Natural killer cell treated with Interleukin-12 subunit alpha and Interleukin-12 subunit beta and Interleukin-15 and Interleukin-18, amount 100 ng/mL, for 72 hours (primary cell): Measurements from ENCODE around the gene BBS4. TPM values are rescaled to one million over a fixed set of nuclear protein-coding genes. Genes with fewer than 3 reads are reported as not detected.
A peak's percentile ranks its signal among the peaks of the same experiment; 100 is the strongest.
"Not testable (repeated sequence)": the region's sequence is repeated elsewhere in the genome, so short reads cannot be mapped to it uniquely, and the experiment has no call there.

Source experiments
- ATAC-seq, 2 donors: fragments of 150-1000 bp; cut with Tn5 transposase in 1 of 2; sonication (Bioruptor Pico), chemical (Tn5 transposase) in 1 of 2; 2 replicates each; pipeline ENCODE4 v1.10.0; 2021
- DNase-seq: peaks from one replicate; pipeline ENCODE4 v3.0.0; 2022; ENCODE audit warnings: low spot score
- H3K27ac Mint-ChIP-seq, 2 donors: 1 replicate in 1 of 2; 2 replicates in 1 of 2; pipeline ENCODE4 v1.8.0; 2022; ENCODE audit warnings: mixed read lengths in 2 of 2, mild to moderate bottlenecking in 1 of 2, moderate library complexity in 1 of 2
- H3K27me3 Mint-ChIP-seq, 2 donors: 1 replicate in 1 of 2; 2 replicates in 1 of 2; pipeline ENCODE4 v1.8.0; 2022; ENCODE audit warnings: mixed read lengths in 2 of 2
- H3K36me3 Mint-ChIP-seq: one replicate; pipeline ENCODE4 v1.8.0; 2022; ENCODE audit warnings: mixed read lengths
- H3K4me1 Mint-ChIP-seq, 2 donors: 1 replicate in 1 of 2; 2 replicates in 1 of 2; pipeline ENCODE4 v1.8.0; 2022; ENCODE audit warnings: low read depth in 2 of 2, mixed read lengths in 2 of 2, mild to moderate bottlenecking in 1 of 2
- H3K4me3 Mint-ChIP-seq: one replicate; pipeline ENCODE4 v1.8.0; 2022; ENCODE audit warnings: mixed read lengths
- H3K9me3 Mint-ChIP-seq: 2 replicates; pipeline ENCODE4 v1.8.0; 2022; ENCODE audit warnings: mixed read lengths
- total RNA-seq, 2 donors: library from RNA; stranded (reverse); gene quantifications; one replicate each; pipeline ENCODE4 v1.2.3, GENCODE V29; 2022

Gene BBS4
- 10 to 100 TPM; 14.4 to 17.0 TPM for total RNA-seq

DNA sequence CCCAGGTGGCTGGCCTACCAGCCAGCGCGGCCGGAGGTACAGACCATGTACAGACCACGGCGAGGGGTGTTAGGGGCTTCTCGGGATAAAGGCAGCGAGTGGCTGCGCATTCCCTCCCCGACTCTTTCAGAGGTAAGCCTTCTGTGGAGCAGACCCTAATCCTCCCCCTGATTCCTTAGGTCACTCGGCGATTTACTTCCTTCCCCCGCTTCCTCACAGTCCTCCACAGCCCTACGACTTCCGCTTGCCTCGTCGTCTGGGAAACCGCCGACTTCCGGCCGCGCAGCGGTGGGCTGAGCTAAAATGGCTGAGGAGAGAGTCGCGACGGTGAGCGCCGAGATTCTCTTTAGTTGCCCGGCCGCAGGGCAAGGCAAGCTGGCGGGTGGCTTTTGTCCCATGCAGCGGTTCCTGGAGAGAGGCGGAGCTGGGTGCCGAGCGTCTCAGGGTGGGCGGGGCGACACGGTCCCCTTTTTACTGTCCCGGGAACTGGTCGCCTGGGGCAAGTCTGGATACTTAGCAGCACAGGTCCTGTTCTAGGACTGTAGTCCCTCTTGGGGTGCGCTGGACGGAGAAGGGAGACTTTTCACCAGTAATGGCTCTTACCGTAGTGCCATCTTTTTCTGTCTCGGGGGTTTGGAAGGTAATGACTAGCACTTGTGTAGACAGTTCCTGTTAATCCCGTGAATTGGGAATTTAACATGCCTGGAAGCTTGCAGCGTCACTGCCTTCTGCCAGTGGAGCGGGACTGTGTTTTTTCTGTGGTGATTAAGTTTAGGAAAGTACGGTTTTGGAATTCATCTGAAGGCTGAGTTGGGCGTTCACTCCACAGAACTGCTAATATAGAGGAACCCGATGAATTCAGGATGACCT is at the start of gene BBS4, which contains the start of gene HIGD2B:
BBS4 (plus strand) TSS at position 283 of the 870 bp plus-strand sequence; CDS start at position 304, 21 bp downstream.
HIGD2B (minus strand) TSS at position 258 of the 870 bp plus-strand sequence. CDS start 9,808 bp downstream, outside the sequence.
- no peaks in the 10 kb centered on the region for H3K9me3 Mint-ChIP-seq
- peak within 1 kb of the TSS; percentile 98 for H3K4me3 Mint-ChIP-seq
- H3K4me1 Mint-ChIP-seq, result peaks cover 15% of the 10 kb centered on the region in 2 donors
- H3K36me3 Mint-ChIP-seq, result no peaks in the 10 kb centered on the region
- H3K27ac Mint-ChIP-seq, result peak within 1 kb of the TSS; percentile 91 to 98
- H3K27me3 Mint-ChIP-seq, result no peaks in the 10 kb centered on the region
- ATAC-seq (peak; percentile 98), DNase-seq (peak; percentile 91)

DNA sequence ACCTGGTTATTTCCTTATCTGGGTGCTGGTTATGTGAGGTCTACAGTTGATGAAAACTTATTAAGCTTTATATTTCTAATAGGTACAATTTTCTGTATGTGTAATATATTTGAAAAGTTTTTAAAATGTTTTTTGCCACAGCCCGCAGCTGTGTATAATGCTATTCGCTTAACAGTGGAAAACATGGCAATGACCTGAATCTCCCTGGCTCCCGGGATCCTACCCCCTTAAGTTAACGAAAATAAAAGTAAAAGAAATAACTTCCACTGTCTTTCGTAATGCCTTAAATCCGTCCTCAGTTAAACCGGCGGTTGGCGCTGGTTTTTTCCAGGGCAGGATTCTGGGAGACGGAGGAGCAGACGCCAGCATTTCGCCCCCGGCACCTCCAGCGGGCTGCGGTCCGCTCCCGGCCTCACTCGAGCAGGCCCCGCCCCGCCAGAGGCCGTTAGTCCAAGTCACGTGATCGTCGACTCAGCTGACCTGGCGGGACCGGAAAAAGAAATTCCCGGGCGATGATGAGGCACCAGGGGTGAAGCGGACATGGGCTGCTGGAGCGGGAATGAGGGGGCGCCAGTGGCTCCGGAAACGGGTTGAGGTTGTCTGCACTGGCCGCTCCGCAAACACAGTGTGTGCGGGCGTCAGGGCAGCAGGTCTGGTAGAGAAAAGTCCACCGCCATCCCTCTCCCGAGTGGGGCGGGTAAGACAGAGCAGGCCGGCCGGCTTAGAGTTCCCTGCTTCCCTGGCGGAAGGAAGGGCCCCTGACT is 49.3 kb upstream of the BBS4 start:
- not testable (repeated sequence) for H3K27ac Mint-ChIP-seq, H3K4me3 Mint-ChIP-seq, H3K27me3 Mint-ChIP-seq, H3K9me3 Mint-ChIP-seq, H3K4me1 Mint-ChIP-seq, H3K36me3 Mint-ChIP-seq
- DNase-seq (peak; percentile 86), ATAC-seq (peak; percentile 62 to 85)

DNA sequence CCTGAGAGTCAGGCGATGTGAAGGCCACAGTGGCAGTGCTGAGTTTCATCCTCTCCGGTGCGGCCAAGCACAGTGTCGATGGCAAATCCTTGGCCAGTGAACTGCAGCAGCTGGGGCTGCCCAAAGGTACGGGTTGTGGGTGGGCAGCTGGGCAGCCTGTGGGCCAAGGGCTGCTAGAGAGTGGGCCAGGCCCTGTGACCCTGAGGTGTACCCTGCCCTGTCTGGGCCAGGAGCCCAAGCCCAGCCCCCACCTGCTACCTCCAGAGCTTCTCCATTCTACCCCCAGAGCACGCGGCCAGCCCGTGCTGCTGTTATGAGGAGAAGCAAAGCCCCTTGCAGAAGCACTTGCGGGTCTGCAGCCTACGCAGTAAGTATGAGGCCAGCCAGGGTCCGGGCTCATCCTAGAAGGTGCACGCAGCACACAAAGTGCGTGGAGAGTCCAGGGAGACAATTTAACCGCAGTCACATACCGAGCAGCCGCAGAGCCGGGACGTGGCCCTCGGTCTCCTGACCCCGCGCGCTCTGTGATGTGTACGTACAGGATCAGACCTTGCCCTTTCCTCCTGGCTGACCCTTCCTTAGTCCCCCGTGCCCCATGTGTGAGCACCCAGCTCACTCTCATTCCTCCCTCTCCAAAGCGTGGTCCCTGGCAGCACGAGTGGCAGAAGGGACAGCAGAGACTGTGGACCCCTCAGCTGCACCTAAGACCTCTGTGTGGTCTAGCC is 46.1 kb upstream of the BBS4 start:
- H3K4me3 Mint-ChIP-seq, H3K9me3 Mint-ChIP-seq: not testable (repeated sequence)

DNA sequence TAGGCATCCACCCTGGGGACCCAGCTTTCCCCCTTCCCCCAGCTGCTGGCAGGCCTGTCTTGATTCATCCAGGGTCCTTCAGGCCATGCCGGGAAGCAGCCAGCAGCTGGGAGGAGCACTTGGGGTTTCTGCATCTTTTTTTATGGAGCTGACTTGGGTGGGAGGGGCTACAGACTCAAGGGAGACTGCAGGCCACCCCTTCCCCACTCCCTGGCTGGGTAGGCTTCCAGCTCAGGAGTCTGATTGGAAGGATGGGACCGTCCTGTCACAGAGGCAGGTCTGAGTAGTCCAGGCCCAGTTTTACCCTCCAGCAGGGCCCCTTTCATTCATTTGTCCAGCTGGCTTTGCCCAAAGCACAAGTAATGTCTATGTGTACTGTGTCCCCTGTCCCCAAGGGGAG is 43.7 kb upstream of the BBS4 start:
- H3K27ac Mint-ChIP-seq, DNase-seq: not testable (repeated sequence)

More for the DNA sequence above, 46.1 kb upstream of the BBS4 start:
- not testable (repeated sequence) for ATAC-seq, H3K36me3 Mint-ChIP-seq, H3K27ac Mint-ChIP-seq, H3K27me3 Mint-ChIP-seq, DNase-seq, H3K4me1 Mint-ChIP-seq

GRCh38 chr15:72648631-72649253 is 37.3 kb upstream of the BBS4 start:
- not testable (repeated sequence) for H3K4me1 Mint-ChIP-seq, H3K9me3 Mint-ChIP-seq, H3K27me3 Mint-ChIP-seq, H3K4me3 Mint-ChIP-seq, DNase-seq, H3K27ac Mint-ChIP-seq, H3K36me3 Mint-ChIP-seq, ATAC-seq

More for the DNA sequence above, 43.7 kb upstream of the BBS4 start:
- H3K4me3 Mint-ChIP-seq, H3K36me3 Mint-ChIP-seq, H3K9me3 Mint-ChIP-seq, H3K4me1 Mint-ChIP-seq, H3K27me3 Mint-ChIP-seq, ATAC-seq: not testable (repeated sequence)

GRCh38 chr15:72654397-72654796 is 31.6 kb upstream of the BBS4 start, which contains the start of gene GOLGA6B:
GOLGA6B (plus strand) TSS chr15:72654697; CDS start chr15:72654738, 41 bp downstream.
- not testable (repeated sequence) for H3K4me1 Mint-ChIP-seq, ATAC-seq, H3K36me3 Mint-ChIP-seq, H3K27me3 Mint-ChIP-seq, DNase-seq, H3K9me3 Mint-ChIP-seq, H3K4me3 Mint-ChIP-seq, H3K27ac Mint-ChIP-seq

- not testable (repeated sequence) for H3K27me3 Mint-ChIP-seq, ATAC-seq, H3K9me3 Mint-ChIP-seq, DNase-seq, H3K4me3 Mint-ChIP-seq, H3K27ac Mint-ChIP-seq, H3K4me1 Mint-ChIP-seq, H3K36me3 Mint-ChIP-seq
These were observed 30.0 kb upstream of the BBS4 start for GRCh38 chr15:72656014-72656413.

- not testable (repeated sequence) for H3K4me1 Mint-ChIP-seq, H3K9me3 Mint-ChIP-seq
These were observed 24.9 kb upstream of the BBS4 start for GRCh38 chr15:72661081-72661480.

DNA sequence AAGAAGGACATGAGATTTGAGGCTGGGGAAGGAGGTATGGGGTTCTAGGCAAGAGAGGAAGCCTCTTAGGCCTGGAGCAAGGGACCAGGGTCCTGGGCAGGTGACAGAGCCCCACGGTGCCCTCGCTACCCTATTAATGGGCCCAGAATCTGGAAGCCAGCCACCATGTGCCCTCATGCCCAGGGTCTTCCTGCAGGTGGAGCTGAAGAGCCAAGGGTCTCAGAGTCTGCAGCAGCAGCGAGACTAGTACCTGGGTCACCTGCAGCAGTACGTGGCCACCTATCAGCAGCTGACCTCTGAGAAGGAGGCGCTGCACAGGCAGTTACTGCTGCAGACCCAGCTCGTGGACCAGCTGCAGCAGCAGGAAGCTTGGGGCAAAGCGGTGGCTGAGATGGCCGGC is 22.1 kb upstream of the BBS4 start:
- not testable (repeated sequence) for H3K4me1 Mint-ChIP-seq, DNase-seq, H3K36me3 Mint-ChIP-seq, H3K9me3 Mint-ChIP-seq, H3K27me3 Mint-ChIP-seq, H3K27ac Mint-ChIP-seq, H3K4me3 Mint-ChIP-seq, ATAC-seq

More at GRCh38 chr15:72661081-72661480, 24.9 kb upstream of the BBS4 start:
- not testable (repeated sequence) for H3K27ac Mint-ChIP-seq, ATAC-seq, H3K27me3 Mint-ChIP-seq, H3K4me3 Mint-ChIP-seq, DNase-seq, H3K36me3 Mint-ChIP-seq

- H3K36me3 Mint-ChIP-seq, DNase-seq, H3K4me1 Mint-ChIP-seq, H3K9me3 Mint-ChIP-seq, ATAC-seq, H3K4me3 Mint-ChIP-seq, H3K27me3 Mint-ChIP-seq, H3K27ac Mint-ChIP-seq: not testable (repeated sequence)
These were observed 20.3 kb upstream of the BBS4 start for GRCh38 chr15:72665706-72666105.

DNA sequence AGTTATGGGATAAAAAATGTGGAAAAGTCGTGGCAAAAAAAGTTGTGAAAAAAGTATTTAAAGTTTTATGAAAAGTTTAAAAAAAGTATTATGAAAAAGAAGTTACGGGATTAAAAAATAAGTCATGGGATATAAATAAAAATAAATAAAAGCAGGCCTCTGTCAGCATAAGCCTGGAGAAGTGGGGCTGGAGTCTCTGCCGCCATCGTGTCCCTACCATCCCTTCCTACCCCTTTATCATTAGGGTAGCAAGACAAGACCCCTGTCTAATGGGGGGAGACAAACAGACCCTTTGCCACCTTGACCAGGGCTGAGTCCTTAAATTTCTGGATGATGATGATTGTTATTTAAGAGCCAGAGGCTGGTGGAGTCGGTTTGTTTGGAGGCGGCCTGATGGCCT is 16.2 kb upstream of the BBS4 start:
- DNase-seq, H3K4me1 Mint-ChIP-seq, H3K4me3 Mint-ChIP-seq, H3K27ac Mint-ChIP-seq, ATAC-seq, H3K36me3 Mint-ChIP-seq, H3K27me3 Mint-ChIP-seq, H3K9me3 Mint-ChIP-seq: not testable (repeated sequence)

DNA sequence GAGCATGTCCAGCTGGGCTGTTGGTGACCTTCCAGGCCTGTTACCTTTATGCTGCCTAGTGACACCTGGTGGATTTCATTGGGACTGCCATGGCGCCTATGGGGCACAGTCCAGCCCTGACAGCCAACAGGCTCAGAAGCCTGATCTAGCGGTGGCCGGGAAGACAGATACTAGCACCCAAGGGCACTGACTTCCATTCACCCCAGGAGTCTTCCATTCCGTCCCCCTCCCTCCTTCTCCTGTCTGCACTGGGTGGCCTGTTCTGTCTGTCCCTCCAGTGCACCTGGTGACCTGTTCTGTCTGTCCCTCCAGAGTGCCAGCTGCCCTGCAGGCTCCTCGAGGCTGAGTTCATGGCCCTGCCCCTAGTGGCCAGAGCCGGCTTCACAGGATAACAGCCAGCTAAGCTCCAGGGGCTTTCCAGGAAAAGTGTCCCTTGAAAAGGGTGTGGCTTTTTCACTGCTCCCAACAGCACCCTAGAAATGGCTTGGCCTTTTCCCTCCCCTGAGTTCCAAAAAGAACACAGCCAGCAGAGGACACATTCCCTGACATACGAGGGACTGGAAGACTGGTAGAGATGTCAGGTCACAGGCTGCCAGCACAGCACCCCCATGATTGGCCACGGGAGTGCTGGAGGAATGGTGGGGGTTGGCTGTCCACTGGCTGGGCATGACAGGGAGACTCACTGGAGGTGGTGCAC is 15.2 kb upstream of the BBS4 start:
- H3K4me3 Mint-ChIP-seq, result peak overlapping the region; percentile 9
- DNase-seq (peak; percentile 74), ATAC-seq (peak; percentile 93 to 97)
- H3K36me3 Mint-ChIP-seq, H3K9me3 Mint-ChIP-seq, H3K4me1 Mint-ChIP-seq, H3K27ac Mint-ChIP-seq, H3K27me3 Mint-ChIP-seq: not testable (repeated sequence)

GRCh38 chr15:72671525-72671924 is 14.5 kb upstream of the BBS4 start:
- no peak overlapping the region for H3K4me3 Mint-ChIP-seq

More at GRCh38 chr15:72671525-72671924, 14.5 kb upstream of the BBS4 start:
- H3K36me3 Mint-ChIP-seq, result no peaks in the 10 kb centered on the region
- no peak for ATAC-seq
- peaks cover 0 to 4% of the 10 kb centered on the region in 2 donors for H3K4me1 Mint-ChIP-seq
- no peaks in the 10 kb centered on the region for H3K9me3 Mint-ChIP-seq
- DNase-seq, result no peak
- H3K27me3 Mint-ChIP-seq, result peaks cover 2 to 6% of the 10 kb centered on the region in 2 donors
- no peak overlapping the region for H3K27ac Mint-ChIP-seq
